Fibroblast of villous mesenchyme (primary cell): ENCODE measurements around the gene BNIPL. TPM values are rescaled to one million over a fixed set of nuclear protein-coding genes. Genes with fewer than 3 reads are reported as not detected.
A peak's percentile ranks its signal among the peaks of the same experiment; 100 is the strongest.

Source experiments
- DNase-seq: peaks from one replicate; pipeline ENCODE4 v3.0.0-alpha.2; 2010; ENCODE audit warnings: low read depth
- H3K4me3 ChIP-seq: 2 replicates; pipeline ENCODE4 v1.5.1; 2011; ENCODE audit warnings: low read depth, mild to moderate bottlenecking, low read length
- total RNA-seq: library from RNA; depleted of rRNA; stranded (reverse); fragments of >200 nt; gene quantifications from 2 replicates; pipeline ENCODE4 v1.2.3, GENCODE V29; 2012
- TF ChIP-seq, protein P1 (sequence below): IDR thresholded peaks from 2 replicates; pipeline ENCODE4 v1.5.1; 2012; ENCODE audit warnings: low read depth, mild to moderate bottlenecking, low read length; ENCODE audit not compliant: insufficient read depth

The BNIPL gene
- total RNA-seq, 1 donor: under 0.01 TPM

DNA sequence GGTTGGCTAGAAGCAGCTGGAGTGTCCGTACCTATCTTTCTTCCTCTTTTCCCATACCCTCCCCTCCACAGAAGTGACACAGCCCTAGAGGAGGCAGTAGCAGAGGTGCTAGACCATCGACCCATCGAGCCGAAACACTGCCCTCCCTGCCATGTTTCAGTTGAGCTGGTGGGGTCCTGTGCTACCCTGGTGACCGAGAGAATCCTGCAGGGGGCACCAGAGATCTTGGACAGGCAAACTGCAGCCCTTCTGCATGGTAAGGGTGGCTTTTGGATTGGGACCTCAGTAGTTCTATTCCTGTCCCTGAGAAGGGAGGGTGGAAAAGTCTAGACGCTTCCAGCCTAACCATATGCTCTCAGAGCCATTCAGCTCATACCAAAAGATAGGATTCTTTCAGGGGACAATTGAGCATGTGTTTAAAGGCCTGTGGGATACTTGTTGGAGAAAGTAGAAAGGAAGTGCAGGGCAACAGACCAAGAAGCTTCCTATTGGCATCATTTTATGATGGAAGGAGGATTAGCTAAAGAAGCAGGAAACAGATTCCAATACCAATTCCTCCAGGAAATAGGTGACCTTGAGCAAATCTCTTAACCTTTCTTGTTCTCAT is 11.7 kb upstream of the BNIPL start:
- no peak overlapping the region for H3K4me3 ChIP-seq
- peak; percentile 72 for DNase-seq
- TF ChIP-seq, protein P1, sequence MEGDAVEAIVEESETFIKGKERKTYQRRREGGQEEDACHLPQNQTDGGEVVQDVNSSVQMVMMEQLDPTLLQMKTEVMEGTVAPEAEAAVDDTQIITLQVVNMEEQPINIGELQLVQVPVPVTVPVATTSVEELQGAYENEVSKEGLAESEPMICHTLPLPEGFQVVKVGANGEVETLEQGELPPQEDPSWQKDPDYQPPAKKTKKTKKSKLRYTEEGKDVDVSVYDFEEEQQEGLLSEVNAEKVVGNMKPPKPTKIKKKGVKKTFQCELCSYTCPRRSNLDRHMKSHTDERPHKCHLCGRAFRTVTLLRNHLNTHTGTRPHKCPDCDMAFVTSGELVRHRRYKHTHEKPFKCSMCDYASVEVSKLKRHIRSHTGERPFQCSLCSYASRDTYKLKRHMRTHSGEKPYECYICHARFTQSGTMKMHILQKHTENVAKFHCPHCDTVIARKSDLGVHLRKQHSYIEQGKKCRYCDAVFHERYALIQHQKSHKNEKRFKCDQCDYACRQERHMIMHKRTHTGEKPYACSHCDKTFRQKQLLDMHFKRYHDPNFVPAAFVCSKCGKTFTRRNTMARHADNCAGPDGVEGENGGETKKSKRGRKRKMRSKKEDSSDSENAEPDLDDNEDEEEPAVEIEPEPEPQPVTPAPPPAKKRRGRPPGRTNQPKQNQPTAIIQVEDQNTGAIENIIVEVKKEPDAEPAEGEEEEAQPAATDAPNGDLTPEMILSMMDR: peak; percentile 86

DNA sequence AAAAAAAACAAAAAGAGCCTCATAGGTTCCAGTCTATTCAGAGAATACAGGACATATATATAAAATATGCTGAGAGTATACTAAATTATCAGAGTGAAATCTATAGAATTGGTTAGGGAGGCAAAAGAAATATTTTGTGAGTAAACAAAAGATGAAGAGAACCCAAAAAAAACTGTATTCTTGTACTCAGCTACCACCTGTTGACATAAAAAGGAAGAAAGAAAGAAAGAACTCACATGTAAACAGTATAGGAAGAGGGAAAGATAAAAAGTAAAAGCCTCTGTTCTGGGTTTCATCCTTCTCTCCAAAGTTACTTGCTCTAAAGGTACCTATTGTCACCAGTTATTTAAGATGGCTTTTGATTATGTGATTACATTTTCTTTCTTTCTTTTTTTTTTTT is 9.9 kb upstream of the BNIPL start:
- TF ChIP-seq, protein P1: no peak
- no peak for DNase-seq
- no peak overlapping the region for H3K4me3 ChIP-seq

DNA sequence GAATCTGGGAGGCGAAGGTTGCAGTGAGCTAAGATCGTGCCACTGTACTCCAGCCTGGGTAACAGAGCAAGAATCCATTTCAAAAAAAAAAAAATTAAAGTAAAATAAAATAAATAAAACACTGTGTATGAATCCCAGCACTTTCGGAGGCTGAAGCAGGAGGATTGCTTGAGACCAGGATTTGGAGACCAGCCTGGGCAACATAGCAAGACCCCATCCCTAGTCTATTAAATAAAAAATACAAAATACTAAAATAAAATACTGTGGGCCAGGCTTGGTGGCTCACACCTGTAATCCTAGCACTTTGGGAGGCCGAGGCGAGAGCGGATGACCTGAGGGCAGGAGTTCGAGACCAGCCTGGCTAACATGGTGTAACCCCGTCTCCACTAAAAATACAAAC is 4.2 kb upstream of the BNIPL start:
- H3K4me3 ChIP-seq: no peak overlapping the region
- TF ChIP-seq, protein P1: no peak
- DNase-seq: no peak

DNA sequence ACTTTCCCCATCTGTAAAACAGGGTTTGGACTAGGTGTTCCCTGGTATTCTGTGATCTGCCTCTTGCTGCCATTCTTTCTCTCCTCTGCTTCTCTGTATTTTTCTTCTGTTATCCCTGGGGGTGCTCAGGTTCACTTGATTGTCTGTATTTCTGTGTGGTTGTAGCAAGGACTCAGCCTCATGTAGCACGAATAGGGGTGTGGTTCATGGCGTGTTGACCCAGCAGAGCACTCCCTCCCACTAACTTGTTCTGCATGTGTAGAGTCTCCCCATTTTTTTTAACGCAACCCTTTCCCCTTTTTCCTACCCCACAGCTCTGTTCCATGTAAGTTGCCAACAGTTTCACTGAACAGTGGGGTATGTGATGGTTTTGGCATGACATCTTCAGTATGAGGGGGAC is 1.2 kb upstream of the BNIPL start:
- no peak overlapping the region for H3K4me3 ChIP-seq
- TF ChIP-seq, protein P1: no peak
- no peak for DNase-seq

DNA sequence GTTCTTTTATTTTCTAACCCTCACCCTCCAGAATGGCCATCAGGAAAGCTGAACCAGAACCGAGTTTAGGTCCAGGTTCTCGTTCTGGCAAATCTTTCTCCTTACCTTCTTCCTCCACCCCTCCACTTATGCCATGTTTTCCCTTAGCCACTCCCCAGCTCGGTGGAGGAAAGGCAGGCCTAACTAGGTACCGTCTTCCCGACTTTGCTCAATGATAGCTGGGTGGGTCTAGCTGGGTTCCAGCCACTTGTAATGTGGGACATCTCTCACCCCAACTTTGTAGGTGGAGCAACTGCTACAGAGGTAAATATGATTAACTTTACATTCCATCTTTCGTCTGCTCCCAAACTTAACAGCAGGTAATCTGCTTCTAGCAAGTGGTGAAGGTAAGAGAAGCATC is 646 bp downstream of the BNIPL start:
- TF ChIP-seq, protein P1: no peak
- no peak for DNase-seq
- H3K4me3 ChIP-seq: no peak overlapping the region

DNA sequence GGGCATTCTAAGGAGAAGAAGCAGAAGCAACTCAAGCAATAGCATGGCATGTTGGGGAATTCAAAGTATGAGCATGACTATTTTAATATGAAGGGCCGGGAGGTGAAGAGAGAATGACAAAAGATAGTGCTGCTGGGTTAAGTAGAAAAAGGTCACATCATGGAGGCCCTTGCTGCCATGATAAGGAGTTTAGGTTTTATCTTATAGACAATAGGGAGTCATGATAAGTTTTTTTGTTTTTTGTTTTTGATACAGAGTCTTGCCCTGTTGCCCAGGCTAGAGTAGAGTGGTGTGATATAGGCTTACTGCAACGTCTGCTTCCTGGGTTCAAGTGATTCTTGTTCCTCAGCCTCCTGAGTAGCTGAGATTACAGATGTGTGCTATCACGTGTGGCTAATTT is 3.1 kb downstream of the BNIPL start:
- TF ChIP-seq, protein P1: no peak
- no peak overlapping the region for H3K4me3 ChIP-seq
- no peak for DNase-seq

DNA sequence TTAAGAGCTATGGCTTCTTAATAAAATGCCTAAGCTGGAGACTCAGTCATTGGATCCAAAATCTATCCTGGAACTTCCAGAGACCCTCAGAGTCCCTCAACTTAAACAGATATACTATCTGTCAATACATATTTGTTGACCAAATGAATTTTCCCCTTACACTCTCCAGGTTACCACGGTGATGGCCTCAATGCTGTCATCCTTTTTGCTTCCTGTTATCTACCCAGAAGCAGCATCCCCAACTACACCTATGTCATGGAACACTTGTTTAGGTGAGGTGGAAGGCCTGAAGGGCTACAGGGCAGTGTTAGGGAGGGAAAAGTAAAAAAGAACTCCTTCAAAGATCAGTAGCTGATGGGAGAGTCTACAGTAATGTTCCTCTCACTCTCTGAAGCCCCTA is 6.8 kb downstream of the BNIPL start:
- H3K4me3 ChIP-seq: no peak overlapping the region
- TF ChIP-seq, protein P1: no peak
- no peak for DNase-seq
